ENCODE data around the gene CDH26. TPM values are rescaled to one million over a fixed set of nuclear protein-coding genes. Genes with fewer than 3 reads are reported as not detected.

CDH26 gene
- total RNA-seq, 1 donor from 2014 or later, result 0.47 TPM

Other genes starting within 250 kb of the CDH26 start
- gene SYCP2, start 24.8 kb upstream of the CDH26 start, total RNA-seq, result 5.2 and 5.3 TPM in 2 replicates
- gene PPP1R3D, start 18.1 kb upstream of the CDH26 start, total RNA-seq, result 6.1 and 6.4 TPM in 2 replicates
- 26.6 and 29.0 TPM in 2 replicates for gene FAM217B, start 18.0 kb upstream of the CDH26 start, total RNA-seq